ENCODE data around the gene TARS3. TPM values are rescaled to one million over a fixed set of nuclear protein-coding genes. Genes with fewer than 3 reads are reported as not detected.

The TARS3 gene
- total and polyA plus RNA-seq, 11 donors = 8.3 to 44.3 (median 32.5) TPM

- no peak for ATAC-seq
- 91 to 96% (median 92%) methylated on average over 3 of the region's 3 CpGs for WGBS, 4 donors
- intact Hi-C loops (cut with DNase I) = no loop called here
These were observed 8.5 kb upstream of the TARS3 start for GRCh38 chr15:101732772-101733171.

DNA sequence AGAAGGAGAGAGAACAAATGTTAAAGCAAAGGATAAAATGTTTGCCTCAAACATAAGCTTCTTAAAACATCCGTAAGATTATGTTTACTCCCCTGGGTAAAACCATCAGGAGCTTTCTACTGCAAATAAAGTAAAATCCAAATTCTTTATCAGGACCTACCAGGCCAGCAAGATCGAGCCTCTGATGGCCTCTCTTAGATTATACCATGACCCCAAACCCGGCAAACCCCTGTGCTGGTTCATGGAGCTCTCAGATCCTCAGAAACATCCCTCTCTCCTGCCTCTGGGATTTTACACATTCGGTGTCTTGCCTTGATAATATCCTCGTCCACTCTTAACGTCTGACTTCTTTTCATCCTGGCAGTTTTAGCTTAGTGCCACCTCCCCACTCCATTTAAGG lies 7.5 kb upstream of the TARS3 start:
- ATAC-seq = no peak
- WGBS, 4 donors = 70 to 76% (median 71%) methylated on average over 6 of the region's 6 CpGs

More at GRCh38 chr15:101732772-101733171, 8.5 kb upstream of the TARS3 start:
- no peak overlapping the region for H3K4me3 ChIP-seq
- H3K27ac ChIP-seq = no peak overlapping the region
- H3K27me3 ChIP-seq = no peaks in the 10 kb centered on the region
- peaks cover 0 to 4% (median 0%) of the 10 kb centered on the region in 9 donors for H3K36me3 ChIP-seq
- no peaks in the 10 kb centered on the region for H3K4me1 ChIP-seq
- no peak for DNase-seq
- no peaks in the 10 kb centered on the region for H3K9me3 ChIP-seq
- TF ChIP-seq POLR2A (IDR thresholded peaks at IDR 0.05) = no peak
- TF ChIP-seq, protein P1, sequence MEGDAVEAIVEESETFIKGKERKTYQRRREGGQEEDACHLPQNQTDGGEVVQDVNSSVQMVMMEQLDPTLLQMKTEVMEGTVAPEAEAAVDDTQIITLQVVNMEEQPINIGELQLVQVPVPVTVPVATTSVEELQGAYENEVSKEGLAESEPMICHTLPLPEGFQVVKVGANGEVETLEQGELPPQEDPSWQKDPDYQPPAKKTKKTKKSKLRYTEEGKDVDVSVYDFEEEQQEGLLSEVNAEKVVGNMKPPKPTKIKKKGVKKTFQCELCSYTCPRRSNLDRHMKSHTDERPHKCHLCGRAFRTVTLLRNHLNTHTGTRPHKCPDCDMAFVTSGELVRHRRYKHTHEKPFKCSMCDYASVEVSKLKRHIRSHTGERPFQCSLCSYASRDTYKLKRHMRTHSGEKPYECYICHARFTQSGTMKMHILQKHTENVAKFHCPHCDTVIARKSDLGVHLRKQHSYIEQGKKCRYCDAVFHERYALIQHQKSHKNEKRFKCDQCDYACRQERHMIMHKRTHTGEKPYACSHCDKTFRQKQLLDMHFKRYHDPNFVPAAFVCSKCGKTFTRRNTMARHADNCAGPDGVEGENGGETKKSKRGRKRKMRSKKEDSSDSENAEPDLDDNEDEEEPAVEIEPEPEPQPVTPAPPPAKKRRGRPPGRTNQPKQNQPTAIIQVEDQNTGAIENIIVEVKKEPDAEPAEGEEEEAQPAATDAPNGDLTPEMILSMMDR (IDR thresholded peaks at IDR 0.05) = no peak

DNA sequence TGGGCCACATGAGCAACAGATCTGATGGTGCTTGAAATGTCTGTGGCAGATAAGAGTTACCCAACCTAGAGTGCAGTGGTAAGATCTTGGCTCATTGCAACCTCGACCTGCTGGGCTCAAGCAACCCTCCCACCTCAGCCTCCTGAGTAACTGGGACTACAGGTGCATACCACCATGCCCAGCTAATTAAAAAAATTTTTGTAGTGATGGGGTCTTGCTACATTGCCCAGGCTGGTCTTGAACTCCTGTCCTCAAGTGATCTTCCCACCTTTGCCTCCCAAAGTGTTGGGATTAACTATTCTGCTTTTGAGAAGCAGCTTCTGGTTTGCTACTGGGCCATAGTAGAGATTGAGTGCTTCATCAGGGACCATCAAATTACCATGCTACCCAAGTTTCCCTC lies 2.9 kb upstream of the TARS3 start:
- H3K9me3 ChIP-seq = no peaks in the 10 kb centered on the region
- H3K4me1 ChIP-seq = peaks cover 0 to 16% (median 5%) of the 10 kb centered on the region in 12 donors
- intact Hi-C loops (cut with DNase I) = loop anchor here in 2 of 10 donors (10.0 kb wide), 2 partner anchors 82 to 432 kb away; partner anchors contain the start of gene SNRPA1 (in 1 of the 2)
- TF ChIP-seq, protein P1 (IDR thresholded peaks at IDR 0.05) = no peak
- no peak for TF ChIP-seq POLR2A (IDR thresholded peaks at IDR 0.05)
- DNase-seq (no peak), ATAC-seq (no peak)
- no peak overlapping the region for H3K27ac ChIP-seq
- WGBS, 4 donors = 67 to 87% (median 81%) methylated on average over 1 of the region's 1 CpG
- H3K36me3 ChIP-seq = peaks cover 0 to 2% (median 0%) of the 10 kb centered on the region in 9 donors
- no peak overlapping the region for H3K4me3 ChIP-seq
- H3K27me3 ChIP-seq = no peaks in the 10 kb centered on the region

More for the DNA sequence above, 7.5 kb upstream of the TARS3 start:
- Histone ChIP-seq H3K36me3 (peaks cover 0 to 4% (median 0%) of the 10 kb centered on the region in 9 donors), H3K9me3 (no peaks in the 10 kb centered on the region), H3K27me3 (no peaks in the 10 kb centered on the region), H3K4me1 (no peaks in the 10 kb centered on the region), H3K27ac (no peak overlapping the region), H3K4me3 (no peak overlapping the region)
- intact Hi-C loops (cut with DNase I) = no loop called here
- TF ChIP-seq, protein P1 (IDR thresholded peaks at IDR 0.05) = no peak
- no peak for TF ChIP-seq POLR2A (IDR thresholded peaks at IDR 0.05)
- no peak for DNase-seq

DNA sequence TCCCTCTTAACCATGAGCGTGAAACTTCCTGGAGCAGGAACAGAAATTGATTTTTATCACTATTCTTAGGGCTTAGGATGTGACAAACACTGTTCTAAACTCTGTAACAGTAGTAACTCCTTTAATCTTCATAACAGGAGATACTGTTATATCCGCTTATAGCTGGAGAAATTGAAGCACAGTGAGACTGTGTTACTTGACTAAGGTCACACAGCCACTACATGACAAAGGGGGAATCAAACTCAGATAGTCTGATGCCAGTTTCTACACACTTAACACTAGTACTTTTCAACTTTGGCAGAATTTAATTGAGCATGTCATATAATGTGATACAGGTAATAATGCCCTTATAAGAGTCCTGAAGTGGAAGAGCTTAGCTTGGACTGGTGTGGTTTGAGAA lies 800 bp upstream of the TARS3 start:
- Histone ChIP-seq H3K4me3 (peak overlapping the region in 5 of 12 donors; percentile 71 to 98 (median 83)), H3K9me3 (no peaks in the 10 kb centered on the region), H3K27me3 (no peaks in the 10 kb centered on the region), H3K4me1 (peaks cover 0 to 16% (median 5%) of the 10 kb centered on the region in 12 donors), H3K36me3 (peaks cover 0 to 24% (median 19%) of the 10 kb centered on the region in 9 donors), H3K27ac (peak overlapping the region in 7 of 12 donors; percentile 19 to 94 (median 68))
- TF ChIP-seq POLR2A (IDR thresholded peaks at IDR 0.05) = no peak
- TF ChIP-seq, protein P1 (IDR thresholded peaks at IDR 0.05) = no peak
- 77 to 86% (median 81%) methylated on average over 2 of the region's 2 CpGs for whole genome bisulfite sequencing, 4 donors
- intact Hi-C loops (cut with DNase I) = loop anchor here in 2 of 10 donors (10.0 kb wide), 2 partner anchors 80 to 430 kb away; partner anchors contain the start of gene SNRPA1 (in 1 of the 2)
- ATAC-seq = no peak
- DNase-seq = no peak

Data from heart left ventricle (tissue), 16 donors.